DMS114 treated with DMSO at 0.1 percent for 48 hours (cell line): ENCODE measurements around the gene CPT1C.

Source experiments
- DNase-seq: peaks from one replicate; lab custom pipeline; 2025; ENCODE audit not compliant: unreplicated experiment; lab: John Stamatoyannopoulos, UW

Gene CPT1C

DNA sequence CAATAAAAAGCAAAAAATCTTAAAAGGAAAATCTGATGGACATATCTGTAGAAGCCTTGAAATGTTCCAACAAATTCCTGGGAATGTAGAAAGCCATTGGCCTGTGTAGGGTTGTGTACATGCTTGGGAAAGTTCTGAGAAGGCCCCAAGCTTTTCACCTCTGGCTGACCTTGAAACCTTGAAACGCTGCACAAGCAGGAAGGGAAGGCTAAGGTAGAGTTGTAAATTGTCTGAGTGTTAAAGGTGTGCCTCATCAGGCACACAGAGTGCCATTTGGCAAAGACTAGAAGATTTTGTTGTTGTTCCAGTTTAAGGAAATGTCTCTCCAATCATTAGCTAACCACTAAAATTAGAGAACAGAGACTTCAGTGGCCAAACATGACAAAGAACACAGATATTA, 61.8 kb downstream of the CPT1C start:
- DNase-seq, result no peak

DNA sequence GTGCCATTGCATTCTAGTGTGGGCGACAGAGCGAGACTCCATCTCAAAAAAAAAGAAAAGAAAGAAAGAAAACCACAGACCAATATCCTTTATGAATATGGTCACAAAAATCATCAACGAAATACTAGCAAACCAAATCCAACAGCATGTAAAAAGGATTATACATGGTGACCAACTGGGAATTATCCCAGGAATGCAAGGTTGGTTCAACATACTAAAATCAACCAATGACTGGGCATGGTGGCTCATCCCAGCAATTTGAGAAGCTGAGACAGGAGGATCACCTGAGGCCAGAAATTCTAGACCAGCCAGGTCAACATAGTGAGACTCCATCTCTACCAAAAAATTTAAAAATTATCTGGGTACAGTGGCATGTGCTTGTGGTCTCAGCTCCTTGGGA, 65.0 kb downstream of the CPT1C start:
- DNase-seq, result no peak

DNA sequence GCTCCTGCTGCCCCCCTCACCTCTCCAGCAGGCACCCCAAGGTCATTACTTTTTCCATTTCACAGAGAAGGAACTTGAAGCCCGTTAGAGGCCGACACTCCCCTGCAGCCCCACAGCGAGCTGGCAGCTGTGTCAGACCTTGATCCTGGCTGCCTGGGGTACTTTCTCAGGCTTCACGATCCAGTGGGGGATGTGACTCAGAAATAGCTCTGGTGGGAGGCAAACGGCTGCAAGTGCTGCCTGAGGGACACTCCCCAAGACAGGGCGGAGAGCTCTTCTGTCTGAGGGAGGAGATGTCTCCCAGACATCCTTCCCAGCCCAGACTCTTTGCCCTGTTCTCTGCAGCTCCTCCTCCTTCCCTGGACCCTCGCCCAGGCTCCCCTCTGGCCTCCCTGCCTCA, 67.4 kb downstream of the CPT1C start:
- no peak for DNase-seq

DNA sequence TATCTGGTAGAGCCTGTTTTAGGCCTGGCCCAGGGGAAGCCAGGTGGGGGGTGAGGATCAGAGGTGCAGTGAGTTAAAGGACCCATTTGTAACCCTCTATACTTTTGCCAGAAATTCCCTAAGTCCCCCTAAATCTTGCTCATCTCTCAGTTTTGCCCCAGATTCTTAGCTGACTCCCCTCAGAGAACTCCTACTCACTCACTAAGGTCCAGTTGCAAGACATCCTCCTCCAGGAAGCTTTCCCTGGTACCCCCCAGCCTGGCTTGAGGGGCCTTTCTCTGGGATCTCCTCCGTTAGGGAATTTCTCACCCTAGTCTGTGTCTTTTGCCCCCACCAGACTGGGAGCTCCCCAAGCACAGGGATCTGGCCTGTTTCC, 70.3 kb downstream of the CPT1C start:
- DNase-seq, result no peak

DNA sequence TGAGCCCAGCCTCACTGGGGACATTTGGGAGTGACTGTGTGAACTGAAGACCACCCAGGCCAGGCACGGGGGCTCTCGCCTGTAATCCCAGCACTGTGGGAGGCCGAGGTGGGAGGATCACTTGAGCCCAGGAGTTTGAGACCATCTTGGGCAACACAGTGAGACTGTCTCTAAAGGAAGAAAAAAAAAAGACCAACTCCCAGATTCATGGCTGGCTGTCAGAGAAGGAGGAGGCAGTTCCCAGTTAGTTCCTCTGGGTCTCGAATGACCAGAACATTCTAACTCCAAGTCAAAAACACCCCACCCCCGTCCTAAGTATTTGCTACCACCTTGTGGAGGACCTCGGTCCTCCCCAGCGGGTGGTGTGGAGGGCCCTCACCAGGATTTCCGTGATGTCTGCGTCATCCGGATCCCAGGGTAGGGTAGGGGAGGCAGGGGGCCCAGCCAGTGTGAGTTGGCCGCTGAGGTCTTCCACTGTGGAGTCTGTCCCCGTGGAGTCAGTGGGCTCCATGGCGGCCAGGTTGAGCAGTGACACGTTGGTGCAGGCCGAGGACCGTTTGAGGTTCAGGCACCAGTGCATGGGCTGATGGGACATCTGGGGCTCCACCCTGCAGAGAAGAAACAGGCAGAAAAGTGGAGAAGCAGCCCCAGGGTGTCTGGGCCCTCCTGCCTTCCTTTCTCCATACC, 70.9 kb downstream of the CPT1C start:
- no peak for DNase-seq

DNA sequence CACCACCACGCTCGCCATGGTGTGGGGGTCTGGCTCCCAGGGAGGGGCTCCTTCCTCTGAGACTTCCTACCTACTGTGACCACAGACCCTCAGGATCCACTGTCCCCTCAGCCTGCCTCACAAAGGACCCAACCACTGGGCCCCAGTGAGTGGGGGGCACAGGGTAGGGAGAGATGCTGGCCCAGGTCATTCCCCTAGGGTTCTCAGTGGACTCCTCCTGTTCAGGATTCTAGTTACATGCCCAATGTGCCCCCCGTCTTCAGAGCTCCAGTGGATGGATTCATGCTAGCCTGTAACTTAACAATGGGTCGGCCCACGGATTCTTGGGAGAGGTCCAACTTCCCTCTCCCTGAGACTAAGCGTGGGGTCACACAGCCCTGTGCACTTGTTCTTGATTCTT, 72.3 kb downstream of the CPT1C start, which contains the start of gene TSKS:
TSS of gene TSKS (minus strand) at position 77 of the 400 bp plus-strand sequence. CDS start at position 18, 59 bp downstream.
- no peak for DNase-seq
